ENCODE results near the gene WHAMM. TPM values are rescaled to one million over a fixed set of nuclear protein-coding genes. Genes with fewer than 3 reads are reported as not detected.
"Not testable (repeated sequence)": the region's sequence is repeated elsewhere in the genome, so short reads cannot be mapped to it uniquely, and the experiment has no call there.

Gene WHAMM, protein sequence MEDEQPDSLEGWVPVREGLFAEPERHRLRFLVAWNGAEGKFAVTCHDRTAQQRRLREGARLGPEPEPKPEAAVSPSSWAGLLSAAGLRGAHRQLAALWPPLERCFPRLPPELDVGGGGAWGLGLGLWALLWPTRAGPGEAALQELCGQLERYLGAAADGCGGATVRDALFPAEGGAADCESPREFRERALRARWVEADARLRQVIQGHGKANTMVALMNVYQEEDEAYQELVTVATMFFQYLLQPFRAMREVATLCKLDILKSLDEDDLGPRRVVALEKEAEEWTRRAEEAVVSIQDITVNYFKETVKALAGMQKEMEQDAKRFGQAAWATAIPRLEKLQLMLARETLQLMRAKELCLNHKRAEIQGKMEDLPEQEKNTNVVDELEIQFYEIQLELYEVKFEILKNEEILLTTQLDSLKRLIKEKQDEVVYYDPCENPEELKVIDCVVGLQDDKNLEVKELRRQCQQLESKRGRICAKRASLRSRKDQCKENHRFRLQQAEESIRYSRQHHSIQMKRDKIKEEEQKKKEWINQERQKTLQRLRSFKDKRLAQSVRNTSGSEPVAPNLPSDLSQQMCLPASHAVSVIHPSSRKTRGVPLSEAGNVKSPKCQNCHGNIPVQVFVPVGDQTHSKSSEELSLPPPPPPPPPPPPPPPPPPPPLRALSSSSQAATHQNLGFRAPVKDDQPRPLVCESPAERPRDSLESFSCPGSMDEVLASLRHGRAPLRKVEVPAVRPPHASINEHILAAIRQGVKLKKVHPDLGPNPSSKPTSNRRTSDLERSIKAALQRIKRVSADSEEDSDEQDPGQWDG
- 5.7 TPM for total RNA-seq

DNA sequence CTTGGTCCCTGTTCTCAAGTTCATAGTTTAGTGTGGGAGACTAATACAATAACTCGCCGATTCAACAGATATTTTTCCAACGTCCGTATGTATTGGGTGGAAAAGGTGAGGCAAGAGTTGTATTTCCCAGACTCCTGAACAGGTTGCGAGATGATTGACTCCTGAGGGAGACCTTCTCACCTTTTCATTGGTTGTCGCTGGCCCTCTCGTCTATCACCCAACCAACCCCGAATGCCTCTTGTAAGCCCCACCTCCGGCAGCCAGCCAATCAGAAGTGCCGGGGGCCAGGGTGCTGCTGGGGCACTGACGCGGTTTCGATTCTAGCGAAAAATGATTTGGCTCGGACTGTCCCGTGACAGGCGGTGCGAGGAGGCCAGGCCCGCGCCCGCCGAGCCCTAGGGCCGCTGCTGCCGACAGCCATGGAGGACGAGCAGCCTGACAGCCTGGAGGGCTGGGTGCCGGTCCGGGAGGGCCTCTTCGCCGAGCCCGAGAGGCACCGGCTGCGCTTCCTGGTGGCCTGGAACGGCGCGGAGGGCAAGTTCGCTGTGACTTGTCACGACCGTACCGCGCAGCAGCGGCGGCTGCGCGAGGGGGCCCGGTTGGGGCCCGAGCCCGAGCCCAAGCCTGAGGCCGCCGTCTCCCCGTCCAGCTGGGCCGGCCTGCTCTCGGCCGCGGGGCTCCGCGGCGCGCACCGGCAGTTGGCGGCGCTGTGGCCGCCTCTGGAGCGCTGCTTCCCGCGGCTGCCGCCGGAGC, at the start of gene WHAMM:
WHAMM (plus strand) TSS at position 321 of the 753 bp plus-strand sequence; CDS start at position 420, 99 bp downstream.
- peak; percentile 97 for DNase-seq

DNA sequence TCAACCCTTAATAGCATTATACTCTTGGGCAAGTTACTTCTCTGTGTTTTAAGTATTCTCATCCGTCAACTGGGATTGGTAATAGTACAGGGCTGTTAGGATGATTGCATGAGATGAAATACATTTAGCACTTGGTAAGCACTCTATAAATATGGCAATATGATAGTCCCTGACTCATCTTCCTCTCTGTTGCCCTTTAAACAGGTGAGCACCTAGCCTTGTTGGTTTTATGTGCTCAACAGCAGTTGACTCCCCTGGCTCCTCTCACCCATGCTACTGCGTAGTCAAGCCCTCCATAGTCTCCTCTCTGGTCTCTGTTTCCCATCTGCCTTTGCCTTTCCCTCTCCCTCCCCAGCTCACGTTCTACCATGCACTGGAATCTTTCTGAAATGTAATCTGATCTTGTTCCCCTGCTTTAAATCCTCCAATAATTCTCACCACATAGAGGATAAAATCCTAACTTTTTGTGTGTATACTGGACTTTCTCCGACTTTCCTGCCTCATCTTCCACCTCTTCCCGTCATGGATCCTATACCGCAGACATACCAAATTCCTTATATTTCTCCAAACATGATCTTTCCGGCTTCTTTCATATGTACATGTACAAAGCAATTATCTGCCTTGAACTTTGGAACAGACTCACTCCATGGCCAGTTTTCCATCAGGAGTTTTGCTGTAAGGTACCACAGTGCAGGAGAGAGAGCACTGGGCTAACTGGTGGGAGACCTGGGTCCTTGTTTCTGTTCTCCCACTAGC, 45.9 kb upstream of the WHAMM start:
- DNase-seq = no peak

DNA sequence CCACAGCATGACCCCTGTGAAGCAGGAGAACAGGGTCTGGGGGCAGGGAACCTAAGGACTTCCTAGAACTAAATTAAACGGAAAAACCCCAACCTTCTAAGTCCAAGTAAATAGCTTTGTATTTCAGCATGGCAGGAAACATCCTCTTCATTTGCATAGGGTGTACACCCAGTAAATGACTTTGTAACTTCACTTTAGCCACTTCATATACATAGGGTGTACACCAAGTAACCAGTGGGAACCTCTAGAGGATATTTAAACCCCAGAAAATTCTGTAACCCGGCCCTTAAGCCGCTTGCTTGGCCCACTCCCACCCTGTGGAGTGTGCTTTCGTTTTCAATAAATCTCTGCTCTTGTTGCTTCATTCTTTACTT, 45.3 kb upstream of the WHAMM start:
- no peak for DNase-seq

DNA sequence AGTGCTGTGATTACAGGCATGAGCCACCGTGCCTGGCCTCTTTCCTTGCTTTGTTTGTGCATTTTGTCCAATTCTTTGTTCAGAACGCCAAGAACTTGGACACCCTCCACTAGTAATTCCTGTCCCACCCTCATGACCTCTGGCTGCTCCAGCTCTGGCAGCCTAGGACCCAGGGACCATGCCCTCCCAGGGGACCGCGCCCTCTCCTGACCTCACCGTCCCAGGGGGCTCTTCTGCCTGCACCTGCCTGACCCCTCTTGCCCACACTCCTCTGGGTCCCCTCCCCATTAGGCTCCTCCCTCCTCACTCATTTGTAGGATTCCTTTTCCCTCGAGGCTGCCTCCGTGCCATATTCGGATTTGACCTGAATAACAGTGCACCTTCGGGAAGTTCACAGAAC, 44.7 kb upstream of the WHAMM start:
- no peak for DNase-seq

DNA sequence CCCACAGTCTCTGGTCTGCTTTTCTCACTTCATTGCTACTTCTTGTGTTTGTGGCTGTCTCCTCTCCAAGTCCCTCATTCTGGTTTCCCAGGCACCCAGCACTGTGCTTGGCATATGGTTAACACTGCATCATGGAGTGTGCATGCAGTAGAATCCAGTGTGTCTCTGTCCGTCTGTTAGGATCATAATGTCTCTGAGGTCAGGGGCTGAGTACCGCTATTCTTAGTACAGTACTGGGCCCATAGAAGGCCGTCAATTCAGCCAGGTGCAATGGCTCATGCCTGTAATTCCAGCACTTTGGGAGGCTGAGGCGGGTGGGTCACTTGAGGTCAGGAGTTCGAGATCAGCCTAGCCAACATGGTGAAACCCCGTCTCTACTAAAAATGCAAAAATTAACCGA, 43.2 kb upstream of the WHAMM start:
- not testable (repeated sequence) for DNase-seq

DNA sequence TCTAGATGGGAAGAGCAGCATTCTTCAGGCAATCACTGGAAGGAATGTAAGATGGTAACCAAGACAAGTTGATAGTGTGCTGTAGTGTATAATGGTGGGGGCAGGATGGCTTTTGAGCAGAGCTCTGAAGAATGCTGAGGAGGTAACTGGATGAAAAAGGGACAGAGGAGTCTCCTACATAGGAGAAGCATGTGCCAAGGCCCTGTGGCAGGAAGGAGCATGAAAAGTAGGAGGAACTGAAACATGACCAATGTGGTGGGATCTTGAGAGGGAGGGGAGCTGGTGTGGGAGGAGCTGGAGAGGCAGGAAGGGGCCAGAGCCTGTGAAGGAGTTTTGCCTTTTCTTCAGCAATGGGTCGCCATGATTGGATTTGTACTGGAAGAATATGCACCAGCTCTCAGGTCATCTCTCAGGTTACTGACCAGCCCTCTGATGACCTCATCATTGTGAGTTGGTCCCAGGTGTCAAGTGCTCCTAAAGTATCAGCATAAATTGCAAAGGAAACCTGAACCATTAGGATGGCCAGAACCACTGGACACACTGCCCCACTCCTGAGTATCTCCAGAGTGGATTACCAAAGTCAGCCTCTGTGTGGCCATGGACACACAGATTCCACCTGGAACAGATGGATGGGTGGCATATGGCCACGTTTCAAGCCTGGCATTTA, 42.1 kb upstream of the WHAMM start:
- DNase-seq = no peak

DNA sequence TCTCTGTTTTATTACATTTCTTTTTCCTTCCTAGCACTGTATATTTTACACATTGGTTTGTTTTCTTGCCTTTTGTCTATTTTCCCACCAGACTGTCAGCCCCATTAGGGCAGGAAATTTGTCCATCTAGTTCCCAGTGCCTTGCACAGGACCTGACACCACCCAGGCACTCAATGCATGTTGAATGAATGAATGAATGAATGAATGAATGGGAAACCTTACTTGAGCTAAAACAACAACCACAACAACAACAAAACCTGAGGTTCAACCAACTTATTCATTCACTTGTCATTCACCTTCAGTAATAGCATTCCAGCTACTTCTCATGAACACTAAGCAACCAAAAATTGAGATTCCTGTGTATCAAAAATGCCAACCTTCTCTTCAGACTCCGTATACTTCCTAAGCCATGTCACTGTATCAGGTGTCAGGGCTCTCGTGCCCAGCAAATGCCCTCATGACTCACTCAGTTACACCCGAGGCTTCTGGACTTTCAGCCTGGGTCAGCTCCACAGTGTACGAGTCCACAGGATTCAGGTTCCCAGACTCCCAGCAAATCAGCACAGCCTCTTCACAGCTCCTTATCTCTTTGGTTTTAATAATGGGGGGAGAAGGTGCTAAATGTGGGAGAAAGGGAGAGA, 40.9 kb upstream of the WHAMM start:
- DNase-seq = no peak

DNA sequence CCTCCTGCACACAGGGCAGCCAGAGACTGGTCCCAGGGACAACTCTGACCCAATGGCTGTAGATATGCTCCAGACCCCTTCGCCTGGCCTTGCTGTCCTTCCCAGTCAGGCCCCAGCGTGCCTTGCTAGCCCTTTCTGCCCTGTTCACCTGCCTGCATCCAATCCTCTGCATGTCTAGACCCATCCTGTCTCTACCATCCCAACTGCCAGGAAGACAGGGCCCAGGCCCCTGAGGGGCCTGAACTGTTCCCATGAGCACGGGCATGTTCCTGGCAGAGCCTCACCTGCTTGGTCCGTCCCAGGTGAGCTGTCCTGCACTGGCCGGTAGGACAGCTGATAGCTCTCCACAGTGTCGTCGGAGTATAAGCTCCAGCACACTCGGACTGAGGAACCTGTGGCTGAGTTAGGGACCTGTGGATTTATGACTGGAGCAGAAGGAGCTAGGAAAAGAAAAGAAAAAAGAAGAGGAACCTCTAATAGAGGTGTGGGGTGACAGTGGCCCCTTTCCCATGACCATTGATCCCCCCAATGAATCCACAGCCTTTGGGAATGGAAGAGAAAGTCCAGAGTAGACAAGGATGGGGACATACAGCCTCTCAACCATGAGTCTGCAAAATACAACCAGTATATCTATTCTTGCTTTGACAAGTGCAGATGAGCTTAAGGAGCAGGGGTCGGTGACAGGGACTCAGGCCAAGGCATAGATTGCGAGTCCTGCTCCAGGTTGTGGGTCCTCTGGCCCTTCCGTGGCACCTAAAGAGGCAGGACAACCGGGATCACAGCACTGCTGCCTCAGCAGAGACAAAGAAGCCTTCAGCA, 37.4 kb upstream of the WHAMM start:
- DNase-seq = no peak

DNA sequence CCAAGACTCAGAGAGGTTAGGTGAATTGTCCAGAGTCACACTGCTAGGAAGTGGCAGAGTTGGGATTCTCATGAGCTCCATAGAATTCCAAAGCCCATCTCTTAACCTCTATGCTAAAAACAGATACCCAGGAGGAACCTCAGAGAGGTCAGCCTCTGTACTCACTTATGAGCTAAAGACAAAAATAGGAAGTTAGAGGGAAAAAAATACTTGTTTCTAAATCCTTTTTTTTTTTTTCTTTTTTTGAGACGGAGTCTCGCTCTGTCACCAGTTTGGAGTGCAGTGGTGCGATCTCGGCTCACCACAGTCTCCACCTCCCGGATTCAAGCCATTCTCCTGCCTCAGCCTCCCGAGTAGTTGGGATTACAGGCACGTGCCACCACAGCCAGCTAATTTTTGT, 34.9 kb upstream of the WHAMM start:
- no peak for DNase-seq

DNA sequence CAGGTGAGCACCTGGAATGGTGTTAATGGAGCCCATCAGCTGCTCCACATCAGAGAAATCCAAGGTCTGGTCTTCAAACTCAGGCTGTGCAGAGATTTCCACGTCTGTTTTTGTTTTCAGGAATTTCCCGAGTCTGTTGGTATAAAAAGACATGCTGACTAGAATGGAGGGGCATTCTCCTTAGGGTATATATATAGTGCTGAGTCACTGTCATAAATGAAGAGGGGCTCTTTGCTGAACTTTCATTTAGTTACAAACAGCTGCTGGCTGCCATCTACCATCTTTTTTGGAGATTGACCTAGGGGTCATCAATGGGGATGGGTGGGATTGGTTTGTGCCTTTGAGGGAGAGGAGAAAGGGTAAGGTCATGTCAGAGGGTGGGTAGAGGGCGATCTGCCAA, 30.7 kb upstream of the WHAMM start:
- no peak for DNase-seq

DNA sequence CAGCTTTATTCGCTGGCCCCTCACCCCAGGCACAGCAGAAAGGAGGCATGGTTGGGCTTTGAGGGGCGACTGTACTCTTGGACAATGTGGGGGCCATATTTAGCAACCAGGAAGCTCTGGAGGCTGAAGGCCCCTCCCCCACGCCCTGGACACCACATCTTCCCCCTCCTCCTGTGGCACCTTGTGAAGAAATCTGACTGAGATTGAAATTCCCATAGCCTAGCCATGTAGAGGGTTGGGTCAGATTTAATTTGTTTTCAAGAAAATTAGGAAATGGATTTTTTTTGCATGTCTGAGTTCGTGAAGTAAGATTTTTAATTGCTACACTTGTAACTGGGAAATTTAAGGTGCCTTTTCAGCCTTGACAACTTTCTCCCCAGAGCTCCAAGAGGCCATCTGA, 28.1 kb upstream of the WHAMM start:
- no peak for DNase-seq

DNA sequence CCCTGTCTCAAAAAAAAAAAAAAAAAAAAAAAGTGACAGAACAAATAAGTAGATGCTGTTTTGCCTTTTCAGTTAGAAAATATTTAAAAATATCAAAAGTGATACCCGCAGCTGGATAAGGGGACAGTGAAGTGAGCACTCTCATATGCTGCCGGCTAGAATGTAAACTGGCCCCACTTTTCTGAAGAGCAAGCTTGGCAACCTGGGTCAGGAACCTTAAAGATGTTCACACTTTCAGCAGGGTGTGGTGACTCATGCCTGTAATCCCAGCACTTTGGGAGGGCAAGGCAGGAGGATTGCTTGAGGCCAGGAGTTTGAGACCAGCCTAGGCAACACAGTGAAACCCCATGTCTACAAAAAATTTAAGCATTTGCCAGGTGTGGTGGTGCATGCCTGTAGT, 20.9 kb upstream of the WHAMM start:
- DNase-seq = no peak

DNA sequence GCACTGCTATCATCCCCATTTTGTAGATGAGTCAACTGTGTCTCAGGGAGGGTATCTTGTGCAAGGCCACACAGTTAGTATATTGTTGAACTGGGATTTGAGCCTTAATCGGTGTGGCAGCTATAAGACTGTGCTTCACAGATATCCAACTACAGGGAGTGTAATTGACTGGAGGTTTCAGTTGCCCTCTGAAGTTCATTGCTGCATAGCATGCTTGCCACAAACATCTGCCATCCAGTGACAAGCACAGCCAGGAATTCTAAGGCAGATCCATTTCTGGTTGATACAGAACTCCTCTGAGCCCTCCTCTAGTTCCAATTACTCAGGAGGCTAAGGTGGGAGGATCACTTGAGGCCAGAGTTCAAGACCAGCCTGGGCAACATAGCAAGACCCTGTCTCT, 19.9 kb upstream of the WHAMM start:
- no peak for DNase-seq

DNA sequence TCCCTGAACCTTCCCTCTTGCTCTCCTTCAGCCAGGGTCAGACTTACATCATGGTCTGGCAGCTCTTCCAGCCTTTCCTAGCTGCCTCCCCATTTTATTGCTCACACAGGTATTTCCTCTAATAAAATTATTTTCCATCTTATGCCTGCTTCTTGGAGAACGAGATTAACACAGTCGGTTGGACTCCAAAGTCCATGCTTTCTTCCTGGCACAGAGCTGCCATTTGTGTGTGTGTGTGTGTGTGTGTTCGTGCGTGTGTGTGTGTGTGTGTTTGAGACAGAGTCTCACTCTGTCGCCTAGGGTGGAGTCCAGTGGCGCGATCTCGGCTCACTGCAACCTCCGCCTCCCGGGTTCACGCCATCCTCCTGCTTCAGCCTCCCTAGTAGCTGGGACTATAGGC, 19.1 kb upstream of the WHAMM start:
- DNase-seq = no peak

DNA sequence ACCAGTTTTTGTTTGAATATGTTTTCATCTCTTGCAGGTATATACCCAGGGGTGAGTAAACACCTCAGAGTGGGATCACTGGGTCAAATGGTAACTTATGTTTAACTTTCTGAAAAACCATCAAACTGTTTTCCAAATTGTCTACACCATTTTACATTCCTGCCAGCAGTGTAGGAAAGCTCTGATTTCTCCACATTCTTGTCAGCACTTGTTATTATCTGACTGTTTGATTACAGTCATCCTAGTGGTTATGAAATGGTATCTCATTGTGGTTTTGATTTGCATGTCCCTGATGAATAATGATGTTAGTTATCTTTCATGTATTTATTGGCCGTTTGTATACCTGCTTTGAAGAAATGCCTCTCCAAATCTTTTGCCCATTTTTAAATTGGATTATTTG, 17.4 kb upstream of the WHAMM start:
- no peak for DNase-seq

DNA sequence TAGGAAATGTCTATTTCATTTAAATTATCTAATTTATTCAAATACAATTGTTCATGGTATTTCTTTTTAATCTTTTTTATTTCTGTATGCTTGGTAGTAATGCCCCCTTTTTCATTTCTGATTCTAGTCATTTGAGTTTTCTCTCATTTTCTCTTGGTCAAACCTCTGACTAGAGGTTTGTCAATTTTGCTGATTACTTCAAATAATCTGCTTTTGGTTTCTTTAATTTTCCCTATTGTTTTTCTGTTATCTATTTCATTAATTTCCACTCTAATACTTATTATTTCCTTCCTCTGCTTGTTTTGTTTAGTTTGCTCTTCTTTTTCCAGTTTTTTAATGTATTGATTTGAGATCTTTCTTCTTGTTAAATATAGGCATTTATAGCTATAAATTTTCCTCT, 15.7 kb upstream of the WHAMM start:
- no peak for DNase-seq

DNA sequence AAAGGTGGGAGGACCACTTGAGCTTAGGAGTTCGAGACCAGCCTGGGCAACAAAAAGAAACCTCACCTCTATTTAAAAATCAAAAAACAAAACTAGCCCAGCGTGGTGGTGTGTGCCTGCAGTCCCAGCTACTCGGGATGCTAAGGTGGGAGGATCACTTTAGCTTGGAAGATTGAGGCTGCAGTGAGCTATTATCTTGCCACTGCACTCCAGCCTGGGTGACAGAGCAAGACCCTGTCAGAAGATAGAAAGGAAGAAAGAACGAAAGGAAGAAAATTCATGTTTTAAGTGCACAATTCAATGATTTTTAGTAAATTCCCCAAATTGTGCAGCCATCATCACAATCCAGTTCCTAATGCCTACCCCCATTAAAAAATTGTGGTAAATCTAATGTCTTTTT, 11.3 kb upstream of the WHAMM start:
- DNase-seq = no peak

DNA sequence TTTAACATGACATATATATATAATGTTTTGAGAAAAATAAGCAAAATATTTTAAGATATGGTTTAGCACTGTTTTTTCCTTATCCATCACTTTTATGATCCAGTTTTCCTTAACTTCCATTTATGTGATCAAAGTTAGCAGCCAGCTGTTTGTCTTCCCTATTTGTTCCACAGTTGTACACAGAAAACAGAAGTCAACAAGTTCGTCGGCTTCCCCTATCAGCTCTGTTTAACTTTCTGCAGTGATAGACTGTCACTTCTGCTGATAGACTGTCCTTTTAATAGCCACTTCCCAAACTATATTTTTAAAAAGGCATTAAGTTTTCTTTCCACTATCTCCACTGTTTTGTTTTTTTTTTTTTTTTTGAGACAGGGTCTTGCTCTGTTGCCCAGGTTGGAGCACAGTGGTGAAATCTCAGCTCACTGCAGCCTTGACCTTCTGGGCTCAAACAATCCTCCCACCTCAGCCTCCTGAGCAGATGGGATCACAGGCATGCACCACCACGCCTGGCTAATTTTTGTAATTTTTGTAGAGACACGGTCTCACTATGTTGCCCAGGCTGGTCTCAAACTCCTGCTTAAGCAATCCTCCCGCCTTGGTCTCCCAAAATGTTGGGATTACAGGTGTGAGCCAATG, 10.8 kb upstream of the WHAMM start:
- no peak for DNase-seq

DNA sequence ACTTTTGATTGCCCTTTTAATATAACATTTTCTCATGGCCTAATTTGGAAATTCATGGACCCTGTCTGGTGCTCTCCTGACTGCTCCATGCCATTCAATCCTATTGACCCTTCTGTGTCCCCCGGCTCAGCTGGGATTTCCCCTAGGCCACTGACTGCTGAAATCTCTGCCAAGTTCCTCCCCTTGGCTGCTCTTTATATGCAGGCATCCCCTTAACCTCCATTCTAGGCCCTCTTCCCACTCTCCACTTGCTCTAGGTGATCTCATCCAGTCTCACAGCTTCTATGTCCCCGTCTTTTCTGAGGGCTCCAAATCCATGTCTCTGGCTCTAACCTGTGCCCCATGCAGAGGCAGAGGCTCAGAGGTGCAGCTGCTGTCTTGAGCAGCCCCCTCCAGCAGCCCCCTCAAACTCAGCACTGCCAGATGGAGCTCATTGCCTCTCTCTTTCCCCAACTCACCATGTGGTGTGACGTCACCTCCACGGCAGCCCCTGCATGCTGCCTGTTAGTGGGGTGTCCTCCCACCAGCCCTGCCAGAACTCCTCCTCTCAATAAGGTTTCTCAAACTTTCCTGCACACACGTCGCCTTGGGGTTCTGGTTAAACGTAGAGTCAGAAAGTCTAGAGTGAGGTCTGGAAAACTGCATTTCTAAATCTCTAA, 10.1 kb upstream of the WHAMM start:
- no peak for DNase-seq

All from skin of body (tissue), 2 donors.